ENCODE measurements around the gene ANKRD39.

GRCh38 chr2:96891591-96892333, 33.9 kb upstream of the ANKRD39 start:
- TF ChIP-seq CTCF (conservative IDR thresholded peaks at IDR 0.05; ENCODE audit: low read depth in 2 of 2), result no peak
- TF ChIP-seq EZH2 (IDR thresholded peaks at IDR 0.05; ENCODE audit: low read depth, unreplicated experiment), result no peak
- TF ChIP-seq ETS1 (IDR thresholded peaks at IDR 0.05), result no peak
- TF ChIP-seq, protein P1, sequence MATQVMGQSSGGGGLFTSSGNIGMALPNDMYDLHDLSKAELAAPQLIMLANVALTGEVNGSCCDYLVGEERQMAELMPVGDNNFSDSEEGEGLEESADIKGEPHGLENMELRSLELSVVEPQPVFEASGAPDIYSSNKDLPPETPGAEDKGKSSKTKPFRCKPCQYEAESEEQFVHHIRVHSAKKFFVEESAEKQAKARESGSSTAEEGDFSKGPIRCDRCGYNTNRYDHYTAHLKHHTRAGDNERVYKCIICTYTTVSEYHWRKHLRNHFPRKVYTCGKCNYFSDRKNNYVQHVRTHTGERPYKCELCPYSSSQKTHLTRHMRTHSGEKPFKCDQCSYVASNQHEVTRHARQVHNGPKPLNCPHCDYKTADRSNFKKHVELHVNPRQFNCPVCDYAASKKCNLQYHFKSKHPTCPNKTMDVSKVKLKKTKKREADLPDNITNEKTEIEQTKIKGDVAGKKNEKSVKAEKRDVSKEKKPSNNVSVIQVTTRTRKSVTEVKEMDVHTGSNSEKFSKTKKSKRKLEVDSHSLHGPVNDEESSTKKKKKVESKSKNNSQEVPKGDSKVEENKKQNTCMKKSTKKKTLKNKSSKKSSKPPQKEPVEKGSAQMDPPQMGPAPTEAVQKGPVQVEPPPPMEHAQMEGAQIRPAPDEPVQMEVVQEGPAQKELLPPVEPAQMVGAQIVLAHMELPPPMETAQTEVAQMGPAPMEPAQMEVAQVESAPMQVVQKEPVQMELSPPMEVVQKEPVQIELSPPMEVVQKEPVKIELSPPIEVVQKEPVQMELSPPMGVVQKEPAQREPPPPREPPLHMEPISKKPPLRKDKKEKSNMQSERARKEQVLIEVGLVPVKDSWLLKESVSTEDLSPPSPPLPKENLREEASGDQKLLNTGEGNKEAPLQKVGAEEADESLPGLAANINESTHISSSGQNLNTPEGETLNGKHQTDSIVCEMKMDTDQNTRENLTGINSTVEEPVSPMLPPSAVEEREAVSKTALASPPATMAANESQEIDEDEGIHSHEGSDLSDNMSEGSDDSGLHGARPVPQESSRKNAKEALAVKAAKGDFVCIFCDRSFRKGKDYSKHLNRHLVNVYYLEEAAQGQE (IDR thresholded peaks at IDR 0.05; ENCODE audit: unreplicated experiment), result no peak
- TF ChIP-seq, protein P2, sequence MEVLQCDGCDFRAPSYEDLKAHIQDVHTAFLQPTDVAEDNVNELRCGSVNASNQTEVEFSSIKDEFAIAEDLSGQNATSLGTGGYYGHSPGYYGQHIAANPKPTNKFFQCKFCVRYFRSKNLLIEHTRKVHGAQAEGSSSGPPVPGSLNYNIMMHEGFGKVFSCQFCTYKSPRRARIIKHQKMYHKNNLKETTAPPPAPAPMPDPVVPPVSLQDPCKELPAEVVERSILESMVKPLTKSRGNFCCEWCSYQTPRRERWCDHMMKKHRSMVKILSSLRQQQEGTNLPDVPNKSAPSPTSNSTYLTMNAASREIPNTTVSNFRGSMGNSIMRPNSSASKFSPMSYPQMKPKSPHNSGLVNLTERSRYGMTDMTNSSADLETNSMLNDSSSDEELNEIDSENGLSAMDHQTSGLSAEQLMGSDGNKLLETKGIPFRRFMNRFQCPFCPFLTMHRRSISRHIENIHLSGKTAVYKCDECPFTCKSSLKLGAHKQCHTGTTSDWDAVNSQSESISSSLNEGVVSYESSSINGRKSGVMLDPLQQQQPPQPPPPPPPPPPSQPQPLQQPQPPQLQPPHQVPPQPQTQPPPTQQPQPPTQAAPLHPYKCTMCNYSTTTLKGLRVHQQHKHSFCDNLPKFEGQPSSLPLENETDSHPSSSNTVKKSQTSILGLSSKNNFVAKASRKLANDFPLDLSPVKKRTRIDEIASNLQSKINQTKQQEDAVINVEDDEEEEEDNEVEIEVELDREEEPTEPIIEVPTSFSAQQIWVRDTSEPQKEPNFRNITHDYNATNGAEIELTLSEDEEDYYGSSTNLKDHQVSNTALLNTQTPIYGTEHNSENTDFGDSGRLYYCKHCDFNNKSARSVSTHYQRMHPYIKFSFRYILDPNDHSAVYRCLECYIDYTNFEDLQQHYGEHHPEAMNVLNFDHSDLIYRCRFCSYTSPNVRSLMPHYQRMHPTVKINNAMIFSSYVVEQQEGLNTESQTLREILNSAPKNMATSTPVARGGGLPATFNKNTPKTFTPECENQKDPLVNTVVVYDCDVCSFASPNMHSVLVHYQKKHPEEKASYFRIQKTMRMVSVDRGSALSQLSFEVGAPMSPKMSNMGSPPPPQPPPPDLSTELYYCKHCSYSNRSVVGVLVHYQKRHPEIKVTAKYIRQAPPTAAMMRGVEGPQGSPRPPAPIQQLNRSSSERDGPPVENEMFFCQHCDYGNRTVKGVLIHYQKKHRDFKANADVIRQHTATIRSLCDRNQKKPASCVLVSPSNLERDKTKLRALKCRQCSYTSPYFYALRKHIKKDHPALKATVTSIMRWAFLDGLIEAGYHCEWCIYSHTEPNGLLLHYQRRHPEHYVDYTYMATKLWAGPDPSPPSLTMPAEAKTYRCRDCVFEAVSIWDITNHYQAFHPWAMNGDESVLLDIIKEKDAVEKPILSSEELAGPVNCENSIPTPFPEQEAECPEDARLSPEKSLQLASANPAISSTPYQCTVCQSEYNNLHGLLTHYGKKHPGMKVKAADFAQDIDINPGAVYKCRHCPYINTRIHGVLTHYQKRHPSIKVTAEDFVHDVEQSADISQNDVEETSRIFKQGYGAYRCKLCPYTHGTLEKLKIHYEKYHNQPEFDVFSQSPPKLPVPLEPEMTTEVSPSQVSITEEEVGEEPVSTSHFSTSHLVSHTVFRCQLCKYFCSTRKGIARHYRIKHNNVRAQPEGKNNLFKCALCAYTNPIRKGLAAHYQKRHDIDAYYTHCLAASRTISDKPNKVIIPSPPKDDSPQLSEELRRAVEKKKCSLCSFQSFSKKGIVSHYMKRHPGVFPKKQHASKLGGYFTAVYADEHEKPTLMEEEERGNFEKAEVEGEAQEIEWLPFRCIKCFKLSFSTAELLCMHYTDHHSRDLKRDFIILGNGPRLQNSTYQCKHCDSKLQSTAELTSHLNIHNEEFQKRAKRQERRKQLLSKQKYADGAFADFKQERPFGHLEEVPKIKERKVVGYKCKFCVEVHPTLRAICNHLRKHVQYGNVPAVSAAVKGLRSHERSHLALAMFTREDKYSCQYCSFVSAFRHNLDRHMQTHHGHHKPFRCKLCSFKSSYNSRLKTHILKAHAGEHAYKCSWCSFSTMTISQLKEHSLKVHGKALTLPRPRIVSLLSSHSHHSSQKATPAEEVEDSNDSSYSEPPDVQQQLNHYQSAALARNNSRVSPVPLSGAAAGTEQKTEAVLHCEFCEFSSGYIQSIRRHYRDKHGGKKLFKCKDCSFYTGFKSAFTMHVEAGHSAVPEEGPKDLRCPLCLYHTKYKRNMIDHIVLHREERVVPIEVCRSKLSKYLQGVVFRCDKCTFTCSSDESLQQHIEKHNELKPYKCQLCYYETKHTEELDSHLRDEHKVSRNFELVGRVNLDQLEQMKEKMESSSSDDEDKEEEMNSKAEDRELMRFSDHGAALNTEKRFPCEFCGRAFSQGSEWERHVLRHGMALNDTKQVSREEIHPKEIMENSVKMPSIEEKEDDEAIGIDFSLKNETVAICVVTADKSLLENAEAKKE (CRISPR knock-in tag; IDR thresholded peaks at IDR 0.05), result no peak

Measured in GM23338 (cell line).